ENCODE measurements around the gene NXNL1.

GRCh38 chr19:17469481-17470067 lies 8.8 kb upstream of the NXNL1 start:
- no peak for TF ChIP-seq SPI1 (IDR thresholded peaks at IDR 0.05; ENCODE audit: low read depth, low read length)
- TF ChIP-seq POLR2AphosphoS5 (IDR thresholded peaks at IDR 0.05; ENCODE audit: low read depth, low read length), result no peak
- TF ChIP-seq POLR2A (IDR thresholded peaks at IDR 0.05; ENCODE audit: low read depth, low read length), result no peak
- no peak for TF ChIP-seq POU2F2 (IDR thresholded peaks at IDR 0.05; ENCODE audit: low read depth, low read length)
- no peak for TF ChIP-seq TAF1 (IDR thresholded peaks at IDR 0.05; ENCODE audit: low read depth, low read length)
- TF ChIP-seq PAX5 (IDR thresholded peaks at IDR 0.05; ENCODE audit: insufficient read depth, low read length, severe bottlenecking), result no peak

Data from GM12891 (cell line).